Hepatocyte (in vitro differentiated cells): ENCODE results near the gene GPRC5C. TPM values are rescaled to one million over a fixed set of nuclear protein-coding genes. Genes with fewer than 3 reads are reported as not detected.

Experiments
- DNase-seq: peaks from one replicate; pipeline ENCODE4 v3.0.0-alpha.2; 2016; ENCODE audit warnings: low spot score
- H2AFZ ChIP-seq: fragments of 200-600 bp; sonication (generic); 2 replicates; pipeline ENCODE4 v1.6.0; 2016; ENCODE audit warnings: antibody characterized with exemption, mild to moderate bottlenecking
- H3K27ac ChIP-seq: fragments of 200-600 bp; sonication (generic); 2 replicates; pipeline ENCODE4 v1.5.1; 2016; ENCODE audit warnings: mild to moderate bottlenecking
- H3K27me3 ChIP-seq: fragments of 200-600 bp; sonication (generic); 2 replicates; pipeline ENCODE4 v1.6.1; 2016
- H3K36me3 ChIP-seq: fragments of 200-600 bp; sonication (generic); replicated peaks from 2 replicates; pipeline ENCODE4 v1.5.1; 2016; ENCODE audit warnings: low read depth; ENCODE audit not compliant: insufficient read depth
- H3K4me1 ChIP-seq: fragments of 200-600 bp; sonication (generic); 2 replicates; pipeline ENCODE4 v1.5.1; 2016; ENCODE audit warnings: mild to moderate bottlenecking, moderate library complexity; ENCODE audit not compliant: insufficient read depth
- H3K4me2 ChIP-seq: fragments of 200-600 bp; sonication (generic); 2 replicates; pipeline ENCODE4 v1.6.0; 2016
- H3K4me3 ChIP-seq: fragments of 200-600 bp; sonication (generic); 2 replicates; pipeline ENCODE4 v1.5.1; 2016; ENCODE audit warnings: mild to moderate bottlenecking
- H3K79me2 ChIP-seq: fragments of 200-600 bp; sonication (generic); 2 replicates; pipeline ENCODE4 v1.6.0; 2017; ENCODE audit warnings: mild to moderate bottlenecking
- H3K9me2 ChIP-seq: fragments of 200-600 bp; sonication (generic); replicated peaks from 2 replicates; pipeline ENCODE4 v1.6.0; 2017; ENCODE audit warnings: mild to moderate bottlenecking; ENCODE audit not compliant: insufficient read depth
- H3K9me3 ChIP-seq: fragments of 200-600 bp; sonication (generic); 2 replicates; pipeline ENCODE4 v1.5.1; 2016; ENCODE audit warnings: low read depth, mild to moderate bottlenecking
- H4K20me1 ChIP-seq: fragments of 200-600 bp; sonication (generic); 2 replicates; pipeline ENCODE4 v1.6.0; 2016; ENCODE audit warnings: mild to moderate bottlenecking; ENCODE audit not compliant: insufficient read depth, poor library complexity, severe bottlenecking
- CTCF ChIP-seq: fragments of 200-600 bp; sonication (generic); IDR thresholded peaks from 2 replicates; pipeline ENCODE4 v1.5.1; 2016; ENCODE audit warnings: antibody characterized with exemption, mild to moderate bottlenecking; ENCODE audit not compliant: poor library complexity
- EZH2 ChIP-seq: fragments of 200-600 bp; sonication (generic); IDR thresholded peaks from 2 replicates; pipeline ENCODE4 v1.6.1; 2016; ENCODE audit warnings: antibody characterized with exemption, mild to moderate bottlenecking, borderline replicate concordance
- EZH2phosphoT487 ChIP-seq: fragments of 200-600 bp; sonication (generic); IDR thresholded peaks from one replicate; pipeline ENCODE4 v1.6.1; 2018; ENCODE audit warnings: antibody characterized with exemption, mild to moderate bottlenecking, low read depth, moderate library complexity; ENCODE audit not compliant: unreplicated experiment, severe bottlenecking
- WGBS: methylation state at CpG from one replicate; pipeline ENCODE4 v1.1.6; 2016; ENCODE audit warnings: low lambda C conversion rate; ENCODE audit errors: missing lambda C conversion rate; 5-methylcytosine and 5-hydroxymethylcytosine counted together
- polyA plus RNA-seq: library from polyadenylated mRNA; unstranded; fragments of >200 nt; fragmentation: Nextera tagmentation; extraction: Ambion mirVana; gene quantifications from 2 replicates; pipeline ENCODE4 v1.2.1, GENCODE V29; 2016
- total RNA-seq: library from RNA; depleted of rRNA; stranded (reverse); fragments of >200 nt; gene quantifications from 2 replicates; pipeline ENCODE4 v1.2.3, GENCODE V29; 2014

Gene GPRC5C
- total and polyA plus RNA-seq, 2 experiments from 2014 or later = 150 to 237 TPM

GRCh38 chr17:74394977-74395376 lies 36.9 kb upstream of the GPRC5C start:
- no peak for DNase-seq
- Histone ChIP-seq H3K4me1 (peaks cover 10% of the 10 kb centered on the region), H4K20me1 (no peaks in the 10 kb centered on the region), H3K9me3 (no peaks in the 10 kb centered on the region), H3K9me2 (no peaks in the 10 kb centered on the region), H3K27ac (no peak overlapping the region), H3K27me3 (no peaks in the 10 kb centered on the region), H3K79me2 (no peaks in the 10 kb centered on the region), H3K36me3 (no peaks in the 10 kb centered on the region), H3K4me2 (no peak overlapping the region), H3K4me3 (no peak overlapping the region), H2AFZ (no peak overlapping the region)
- 82% methylated on average over 7 of the region's 7 CpGs for WGBS
- TF ChIP-seq CTCF = no peak
- TF ChIP-seq EZH2phosphoT487 = no peak
- TF ChIP-seq EZH2 = no peak

GRCh38 chr17:74396567-74396966 lies 35.3 kb upstream of the GPRC5C start:
- H3K9me3 ChIP-seq = no peaks in the 10 kb centered on the region
- H3K27me3 ChIP-seq = no peaks in the 10 kb centered on the region
- no peak overlapping the region for H3K27ac ChIP-seq
- no peak overlapping the region for H3K4me2 ChIP-seq
- TF ChIP-seq CTCF = no peak
- no peak for TF ChIP-seq EZH2phosphoT487
- no peak for TF ChIP-seq EZH2
- no peak overlapping the region for H3K4me3 ChIP-seq
- H2AFZ ChIP-seq = no peak overlapping the region
- 95% methylated on average over 4 of the region's 4 CpGs for WGBS
- H3K79me2 ChIP-seq = no peaks in the 10 kb centered on the region
- H3K36me3 ChIP-seq = no peaks in the 10 kb centered on the region
- H3K4me1 ChIP-seq = peaks cover 10% of the 10 kb centered on the region
- no peaks in the 10 kb centered on the region for H4K20me1 ChIP-seq
- H3K9me2 ChIP-seq = no peaks in the 10 kb centered on the region
- DNase-seq = no peak

GRCh38 chr17:74402048-74402447 lies 29.8 kb upstream of the GPRC5C start:
- Histone ChIP-seq H3K27ac (no peak overlapping the region), H3K36me3 (no peaks in the 10 kb centered on the region), H3K9me2 (no peaks in the 10 kb centered on the region), H3K79me2 (no peaks in the 10 kb centered on the region), H2AFZ (no peak overlapping the region), H3K4me2 (no peak overlapping the region), H3K4me3 (no peak overlapping the region), H3K9me3 (no peaks in the 10 kb centered on the region), H3K27me3 (no peaks in the 10 kb centered on the region), H4K20me1 (no peaks in the 10 kb centered on the region), H3K4me1 (no peaks in the 10 kb centered on the region)
- DNase-seq = no peak
- 72% methylated on average over 7 of the region's 7 CpGs for whole genome bisulfite sequencing
- TF ChIP-seq EZH2phosphoT487 (no peak), CTCF (no peak), EZH2 (no peak)

- DNase-seq = no peak
- no peaks in the 10 kb centered on the region for H3K9me3 ChIP-seq
- H2AFZ ChIP-seq = no peak overlapping the region
- H3K4me2 ChIP-seq = no peak overlapping the region
- no peak for TF ChIP-seq EZH2phosphoT487
- TF ChIP-seq EZH2 = no peak
- no peak for TF ChIP-seq CTCF
- no peaks in the 10 kb centered on the region for H3K4me1 ChIP-seq
- no peaks in the 10 kb centered on the region for H3K9me2 ChIP-seq
- no peak overlapping the region for H3K4me3 ChIP-seq
- no peak overlapping the region for H3K27ac ChIP-seq
- no peaks in the 10 kb centered on the region for H4K20me1 ChIP-seq
- H3K27me3 ChIP-seq = no peaks in the 10 kb centered on the region
- no peaks in the 10 kb centered on the region for H3K79me2 ChIP-seq
- 70% methylated on average over 12 of the region's 12 CpGs for WGBS
- H3K36me3 ChIP-seq = no peaks in the 10 kb centered on the region
Measured at GRCh38 chr17:74403512-74404137, 28.3 kb upstream of the GPRC5C start.
